Adrenal gland (tissue), 12 donors: ENCODE results near the gene HAPLN3. TPM values are rescaled to one million over a fixed set of nuclear protein-coding genes. Genes with fewer than 3 reads are reported as not detected.

Source experiments
- DNase-seq, 7 donors: peaks; one replicate each; pipeline ENCODE4 v3.0.0-alpha.2; 2019 to 2020
- H3K27ac ChIP-seq, 5 donors: fragments of 200-600 bp; sonication (generic) in 4 of 5; 1 replicate in 3 of 5; 2 replicates in 2 of 5; pipeline versions ENCODE4 v1.5.1 to v1.8.0; 2016 to 2020; ENCODE audit warnings: mild to moderate bottlenecking in 1 of 5
- H3K27me3 ChIP-seq: fragments of 200-600 bp; 2 replicates; pipeline ENCODE4 v1.8.0; 2021
- H3K36me3 ChIP-seq, 2 donors: fragments of 200-600 bp; replicated peaks in 1 of 2; 1 replicate in 1 of 2; 2 replicates in 1 of 2; pipeline versions ENCODE4 v1.5.1 to v1.8.0; 2018 to 2022
- H3K4me1 ChIP-seq, 2 donors: fragments of 200-600 bp; replicated peaks in 1 of 2; 1 replicate in 1 of 2; 2 replicates in 1 of 2; pipeline versions ENCODE4 v1.5.1 to v1.8.0; 2018 to 2021
- H3K4me3 ChIP-seq, 4 donors: fragments of 200-600 bp; sonication (generic) in 3 of 4; one replicate each; pipeline ENCODE4 v1.5.1; 2016 to 2018
- H3K9me3 ChIP-seq, 3 donors: fragments of 200-600 bp; sonication (generic) in 1 of 3; replicated peaks in 1 of 3; 1 replicate in 2 of 3; 2 replicates in 1 of 3; pipeline versions ENCODE4 v1.5.1 to v1.8.0; 2016 to 2021
- CTCF ChIP-seq, 6 experiments: fragments of 450-650 bp in 4 of 6; fragments of 200-600 bp in 2 of 6; sonication (generic) in 1 of 6; IDR thresholded peaks; 1 replicate in 5 of 6; 2 replicates in 1 of 6; pipeline versions ENCODE4 v1.5.1 to v1.8.0; 2016 to 2021; ENCODE audit warnings: antibody characterized with exemption in 6 of 6, mild to moderate bottlenecking in 2 of 6, moderate library complexity in 1 of 6
- POLR2A ChIP-seq, 2 donors: fragments of 450-650 bp; IDR thresholded peaks; one replicate each; pipeline ENCODE4 v1.6.1; 2017; ENCODE audit warnings: antibody characterized with exemption in 2 of 2, mild to moderate bottlenecking in 2 of 2, moderate library complexity in 1 of 2
- WGBS, 4 donors: extraction: QIAGEN DNeasy Blood & Tissue Kit in 2 of 4; methylation state at CpG; one replicate each; pipeline versions ENCODE4 v1.1.5 to v1.1.7; 2013 to 2017; 5-methylcytosine and 5-hydroxymethylcytosine counted together
- intact Hi-C, 2 donors: fragments of 100-400 bp; cut with DNase I; formaldehyde crosslinking; loops; one replicate each; pipeline versions ENCODE4 v1.14.1 to v1.15.0; 2022 to 2023
- polyA plus RNA-seq, 3 donors: library from polyadenylated mRNA; stranded (reverse); fragments of 200-250 nt in 2 of 3; fragments of 350-450 nt in 1 of 3; fragmentation: Illumina TruSeq in 1 of 3; extraction: RNeasy Lipid Tissue Mini Kit (QIAGEN cat#74804) in 1 of 3; gene quantifications; one replicate each; pipeline ENCODE4 v1.2.3, GENCODE V29; 2013 to 2014
- total RNA-seq, 9 donors: library from RNA; depleted of rRNA in 4 of 9; stranded (reverse); fragments of >200 nt in 4 of 9; fragments of 120-200 nt in 1 of 9; fragmentation: NEBNext Ultra II Directional in 1 of 9; extraction: Animal tissue kit (Norgen Biotek cat#: 25700) in 1 of 9; gene quantifications; one replicate each; pipeline versions ENCODE4 v1.1.0 to v1.2.4, GENCODE V29; 2013 to 2023
- donor health status: healthy with polysubstance abuse.
- donor health status: Bipolar disorder and iron deficiency.
- donor health status: DM: yes; HTN: yes; CAD: no.
- donor health status: DM: no; HTN: no; CAD: no.
- donor health status: DM: no; HTN: no; CAD: no.
- donor health status: DM: yes; HTN: yes; CAD: no.

Gene HAPLN3
- total and polyA plus RNA-seq, 12 donors: 0.55 to 7.6 (median 3.7) TPM

- TF ChIP-seq CTCF (IDR thresholded peaks at IDR 0.05): no peak
- no peak for TF ChIP-seq POLR2A (IDR thresholded peaks at IDR 0.05)
- no peak overlapping the region for H3K27ac ChIP-seq
- no peaks in the 10 kb centered on the region for H3K36me3 ChIP-seq
- H3K4me1 ChIP-seq: no peaks in the 10 kb centered on the region
- H3K27me3 ChIP-seq: no peaks in the 10 kb centered on the region
- DNase-seq: no peak
- WGBS, 4 donors: 73 to 76% (median 75%) methylated on average over 12 of the region's 12 CpGs
- no peak overlapping the region for H3K4me3 ChIP-seq
- intact Hi-C loops: loop anchor here in 1 of 2 donors (5.0 kb wide), 1 partner anchor 356 kb away; no protein-coding TSS in a partner anchor
- H3K9me3 ChIP-seq: no peaks in the 10 kb centered on the region
Measured at GRCh38 chr15:88832820-88833730, 62.3 kb downstream of the HAPLN3 start.

- no peak for DNase-seq
- Histone ChIP-seq H3K36me3 (no peaks in the 10 kb centered on the region), H3K27me3 (no peaks in the 10 kb centered on the region), H3K4me1 (no peaks in the 10 kb centered on the region), H3K9me3 (no peaks in the 10 kb centered on the region), H3K27ac (no peak overlapping the region), H3K4me3 (no peak overlapping the region)
- intact Hi-C loops: loop anchor here in 1 of 2 donors (5.0 kb wide), 1 partner anchor 353 kb away; no protein-coding TSS in a partner anchor
- 71 to 83% (median 79%) methylated on average over 5 of the region's 5 CpGs for WGBS, 4 donors
- no peak for TF ChIP-seq CTCF (IDR thresholded peaks at IDR 0.05)
- TF ChIP-seq POLR2A (IDR thresholded peaks at IDR 0.05): no peak
Measured at GRCh38 chr15:88830016-88830415, 65.3 kb downstream of the HAPLN3 start.

GRCh38 chr15:88828791-88829190 is 66.6 kb downstream of the HAPLN3 start:
- Histone ChIP-seq H3K27me3 (no peaks in the 10 kb centered on the region), H3K4me3 (no peak overlapping the region), H3K27ac (no peak overlapping the region), H3K36me3 (no peaks in the 10 kb centered on the region), H3K4me1 (no peaks in the 10 kb centered on the region), H3K9me3 (no peaks in the 10 kb centered on the region)
- intact Hi-C loops: no loop called here
- DNase-seq: no peak
- 40 to 57% (median 46%) methylated on average over 5 of the region's 5 CpGs for WGBS, 4 donors
- TF ChIP-seq POLR2A (IDR thresholded peaks at IDR 0.05) (no peak), CTCF (IDR thresholded peaks at IDR 0.05) (no peak)

Other genes with a start within 250 kb of the HAPLN3 start
- gene ACAN, start 92.1 kb downstream of the HAPLN3 start, total RNA-seq: 1 to 10 TPM in 1 of 9 donors, under 1 TPM in 8; 0.20 to 2.4 (median 0.41) TPM
- 1 to 10 TPM in 2 of 3 donors, under 1 TPM in 1; 0.04 to 2.3 (median 1.4) TPM for gene ACAN, start 92.1 kb downstream of the HAPLN3 start, polyA plus RNA-seq
- 100 to 1,000 TPM in 7 of 9 donors, 10 to 100 TPM in 2; 16.1 to 308 (median 148) TPM for gene MFGE8, start 17.8 kb upstream of the HAPLN3 start, total RNA-seq
- gene MFGE8, start 17.8 kb upstream of the HAPLN3 start, polyA plus RNA-seq: 100 to 1,000 TPM in 2 of 3 donors, 10 to 100 TPM in 1; 61.6 to 183 (median 119) TPM
- gene ABHD2, start 192.9 kb upstream of the HAPLN3 start, total RNA-seq: 100 to 1,000 TPM in 8 of 9 donors, 10 to 100 TPM in 1; 74.1 to 316 (median 169) TPM
- 10 to 100 TPM in 1 of 3 donors, 1 to 10 TPM in 2; 5.6 to 71.0 (median 9.7) TPM for gene ABHD2, start 192.9 kb upstream of the HAPLN3 start, polyA plus RNA-seq